Sciatic nerve (tissue), 2 donors: ENCODE measurements around the gene SPEF1. TPM values are rescaled to one million over a fixed set of nuclear protein-coding genes. Genes with fewer than 3 reads are reported as not detected.

Experiments
- ATAC-seq: fragments of 200-7000 bp; cut with Tn5 transposase; one replicate; pipeline ENCODE4 v1.9.1; 2020; ENCODE audit warnings: mild to moderate bottlenecking, moderate library complexity
- DNase-seq: peaks from one replicate; pipeline ENCODE4 v3.0.0-alpha.2; 2020; ENCODE audit warnings: low spot score
- intact Hi-C: fragments of 100-400 bp; cut with DNase I; formaldehyde crosslinking; loops from one replicate; pipeline ENCODE4 v1.14.2; 2022
- total RNA-seq: library from RNA; stranded (reverse); fragmentation: NEBNext Ultra II Directional; extraction: Animal tissue kit (Norgen Biotek cat#: 25700); gene quantifications from one replicate; pipeline ENCODE4 v1.2.1, GENCODE V29; 2021
- donor health status: DM: no; HTN: no; CAD: no.
- donor health status: DM: no; HTN: no; CAD: no.

Gene SPEF1
- total RNA-seq, 1 donor from 2014 or later, result not detected

- ATAC-seq (no peak), DNase-seq (no peak)
- intact Hi-C loops, result no loop called here
These were observed 27.0 kb downstream of the SPEF1 start for GRCh38 chr20:3754276-3754630.

- peak; percentile 4 for ATAC-seq
- intact Hi-C loops, result no loop called here
- no peak for DNase-seq
These were observed 27.6 kb downstream of the SPEF1 start for GRCh38 chr20:3753501-3754275.

- intact Hi-C loops, result no loop called here
- DNase-seq (no peak), ATAC-seq (peak; percentile 79)
These were observed 28.1 kb downstream of the SPEF1 start for GRCh38 chr20:3753098-3753497.

- intact Hi-C loops, result no loop called here
- peak; percentile 2 for ATAC-seq
- DNase-seq, result no peak
These were observed 28.9 kb downstream of the SPEF1 start for GRCh38 chr20:3752386-3752759.

GRCh38 chr20:3751675-3752385 lies 29.4 kb downstream of the SPEF1 start:
- peak; percentile 2 for ATAC-seq
- no peak for DNase-seq
- intact Hi-C loops, result no loop called here

GRCh38 chr20:3751305-3751674 lies 30.0 kb downstream of the SPEF1 start:
- DNase-seq (no peak), ATAC-seq (no peak)
- intact Hi-C loops, result no loop called here

GRCh38 chr20:3749689-3750531 lies 31.3 kb downstream of the SPEF1 start:
- DNase-seq (no peak), ATAC-seq (no peak)
- intact Hi-C loops, result no loop called here

- DNase-seq (no peak), ATAC-seq (no peak)
- intact Hi-C loops, result no loop called here
These were observed 32.1 kb downstream of the SPEF1 start for GRCh38 chr20:3749087-3749688.

GRCh38 chr20:3748073-3748472 lies 33.2 kb downstream of the SPEF1 start:
- ATAC-seq, result no peak
- intact Hi-C loops, result no loop called here
- DNase-seq, result no peak

- ATAC-seq, result no peak
- DNase-seq, result no peak
- intact Hi-C loops, result no loop called here
These were observed 33.8 kb downstream of the SPEF1 start for GRCh38 chr20:3747471-3747870.

- no peak for ATAC-seq
- DNase-seq, result no peak
- intact Hi-C loops, result no loop called here
These were observed 35.5 kb downstream of the SPEF1 start for GRCh38 chr20:3745686-3746173.

GRCh38 chr20:3744806-3745685 lies 36.2 kb downstream of the SPEF1 start:
- intact Hi-C loops, result no loop called here
- peak; percentile 83 for DNase-seq
- peak; percentile 72 for ATAC-seq

- intact Hi-C loops, result no loop called here
- ATAC-seq (no peak), DNase-seq (no peak)
These were observed 37.2 kb downstream of the SPEF1 start for GRCh38 chr20:3744037-3744436.

- DNase-seq, result no peak
- intact Hi-C loops, result no loop called here
- no peak for ATAC-seq
These were observed 38.0 kb downstream of the SPEF1 start for GRCh38 chr20:3743251-3743650.

GRCh38 chr20:3741836-3742458 lies 39.3 kb downstream of the SPEF1 start:
- DNase-seq (no peak), ATAC-seq (no peak)
- intact Hi-C loops, result no loop called here

- intact Hi-C loops, result no loop called here
- no peak for ATAC-seq
- DNase-seq, result no peak
These were observed 40.5 kb downstream of the SPEF1 start for GRCh38 chr20:3740615-3741301.

GRCh38 chr20:3739926-3740451 lies 41.3 kb downstream of the SPEF1 start:
- ATAC-seq (no peak), DNase-seq (no peak)
- intact Hi-C loops, result no loop called here
